GM04504 (cell line): ENCODE measurements around the gene PRADC1.
A peak's percentile ranks its signal among the peaks of the same experiment; 100 is the strongest.

Source experiments
- DNase-seq: peaks from one replicate; pipeline ENCODE4 v3.0.0-alpha.2; 2012; ENCODE audit warnings: low read depth

The PRADC1 gene

GRCh38 chr2:73235315-73236028 is 2.4 kb upstream of the PRADC1 start:
- DNase-seq = no peak

GRCh38 chr2:73233932-73234832 is 1.1 kb upstream of the PRADC1 start, which contains the start of gene CCT7:
CCT7 (plus strand) TSS chr2:73234308; CDS start chr2:73234379, 71 bp downstream.
- DNase-seq = peak; percentile 71

DNA sequence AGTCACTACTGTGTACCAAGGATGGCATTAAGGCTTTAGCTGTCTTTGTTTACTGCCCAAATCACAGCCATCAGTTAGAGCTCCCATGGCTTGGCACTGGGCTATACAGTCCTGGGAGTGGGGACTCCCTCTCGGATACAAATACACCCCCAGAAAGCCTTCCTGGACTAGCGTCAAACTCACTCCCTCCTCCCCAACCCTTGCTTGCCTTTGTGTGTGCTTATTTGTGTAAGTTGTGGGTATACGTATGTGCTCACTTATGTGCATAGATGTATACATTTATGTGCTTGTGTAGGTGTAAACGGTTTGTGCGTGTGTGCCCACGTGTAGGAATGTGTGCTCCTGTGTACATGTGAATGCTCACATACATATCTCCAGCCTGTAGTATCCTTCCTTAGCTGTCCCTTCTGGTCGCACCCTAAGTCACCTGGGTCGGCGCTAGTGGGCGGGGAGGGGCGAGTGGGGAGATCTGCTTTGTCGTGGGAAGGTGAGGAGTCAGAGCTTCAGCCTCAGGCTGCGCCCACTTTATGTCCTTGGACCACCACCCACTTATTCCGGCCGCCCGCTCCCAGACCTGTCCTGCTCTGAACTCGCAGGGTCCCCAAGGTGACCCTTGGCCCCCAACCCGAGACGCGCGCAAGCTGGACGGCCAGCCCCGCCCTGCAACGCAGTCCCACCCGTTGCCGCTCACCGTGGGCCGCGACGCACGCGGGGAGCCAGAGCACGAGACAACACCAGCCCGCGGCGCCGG is 461 bp downstream of the PRADC1 start:
- DNase-seq = no peak

DNA sequence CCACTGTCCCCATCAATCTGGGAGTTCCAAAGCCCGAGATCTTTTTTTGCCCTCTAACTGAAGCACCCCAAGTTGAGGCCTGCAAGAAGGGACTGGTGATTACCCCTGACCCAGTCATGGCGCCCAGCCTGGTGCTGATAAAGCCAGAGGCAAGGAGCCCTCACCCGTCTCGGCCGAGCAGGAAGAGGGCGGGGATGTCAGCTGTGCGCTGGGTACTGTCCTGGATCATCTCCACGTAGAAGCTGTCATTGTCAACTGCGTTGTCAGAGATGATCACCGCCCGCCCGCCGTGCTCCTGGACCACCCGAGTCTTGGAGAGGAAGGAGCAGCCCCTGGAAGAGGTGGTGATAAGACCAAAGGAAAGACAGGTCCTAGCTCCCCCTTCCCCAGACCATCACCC is 4.4 kb downstream of the PRADC1 start:
- DNase-seq = no peak

GRCh38 chr2:73227086-73227485 is 6.0 kb downstream of the PRADC1 start:
- no peak for DNase-seq

DNA sequence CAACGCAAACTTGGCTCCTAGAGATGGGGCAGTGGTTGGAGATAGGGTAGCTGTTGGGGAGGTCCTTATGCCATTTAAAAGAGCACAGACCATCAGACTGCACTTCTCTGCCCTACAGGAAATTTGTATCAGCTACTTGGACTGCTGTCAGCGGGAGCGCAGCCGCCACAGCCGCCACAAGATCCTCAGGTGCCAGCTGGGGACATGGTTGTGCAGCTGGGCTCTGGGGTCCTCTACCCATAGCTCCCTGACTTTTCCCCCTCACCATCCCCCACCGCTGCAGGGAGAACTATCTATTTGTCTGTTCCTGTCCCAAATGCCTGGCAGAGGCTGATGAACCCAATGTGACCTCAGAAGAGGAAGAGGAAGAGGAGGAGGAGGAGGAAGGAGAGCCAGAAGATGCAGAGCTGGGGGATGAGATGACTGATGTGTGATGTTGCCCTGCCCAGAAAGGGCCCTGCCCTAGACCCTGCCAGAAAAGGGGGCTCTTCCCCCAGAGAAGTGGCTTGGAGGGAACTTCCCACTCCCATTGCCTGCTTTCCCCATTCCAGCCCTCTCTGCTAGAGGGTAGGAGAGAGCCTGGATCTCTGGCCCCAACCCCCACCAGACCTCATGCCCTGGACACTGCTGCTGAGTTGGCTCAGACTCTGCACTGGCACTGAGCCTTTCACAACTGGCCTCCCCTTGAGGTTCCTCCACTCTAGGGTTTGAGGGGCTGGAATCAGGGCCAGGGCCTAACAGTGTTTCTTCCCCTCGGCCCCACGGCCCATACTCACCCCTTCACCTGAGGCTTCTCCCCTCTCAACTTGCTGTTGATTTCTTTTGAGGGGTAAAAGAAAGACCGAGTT is 7.3 kb downstream of the PRADC1 start:
- DNase-seq = no peak

DNA sequence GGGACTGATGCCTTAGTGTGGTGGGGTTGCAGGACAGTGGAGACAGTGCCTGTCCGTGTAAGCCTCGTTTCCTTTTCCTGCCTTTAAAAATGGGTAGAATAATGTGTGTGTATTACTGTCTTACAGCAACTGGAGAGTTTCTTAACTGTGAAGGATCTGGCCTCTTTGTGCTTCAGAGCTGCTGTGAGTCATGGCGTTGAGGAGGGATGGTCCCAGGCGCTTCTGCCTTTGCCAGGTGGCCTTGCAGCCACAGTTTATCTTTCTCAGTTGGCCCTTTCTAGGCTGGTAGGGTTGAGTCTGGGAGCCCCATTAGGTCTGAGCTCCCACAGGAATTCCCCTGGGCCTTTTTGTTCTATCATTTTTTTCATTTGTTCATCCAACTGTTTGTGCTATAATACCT is 9.2 kb downstream of the PRADC1 start:
- no peak for DNase-seq

DNA sequence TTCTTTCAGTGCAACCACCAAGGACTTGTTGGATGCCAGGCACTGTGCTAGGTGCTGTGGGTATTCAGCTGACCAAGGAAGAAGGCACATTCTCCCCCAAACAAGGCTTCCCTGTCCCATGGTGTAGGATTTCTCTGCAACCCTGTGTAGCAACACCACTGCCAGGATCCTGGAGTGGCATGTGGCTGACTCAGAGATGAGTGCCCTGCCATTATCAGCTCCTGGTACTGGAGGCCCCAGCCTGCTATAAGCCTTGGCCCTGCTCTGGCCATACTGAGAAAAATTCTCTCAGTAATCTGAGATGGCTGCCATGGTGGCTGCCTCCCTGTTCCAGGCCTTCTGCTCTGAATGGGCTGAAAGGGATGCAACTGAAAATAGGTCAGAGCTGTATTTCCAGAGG is 14.7 kb downstream of the PRADC1 start:
- DNase-seq = no peak

DNA sequence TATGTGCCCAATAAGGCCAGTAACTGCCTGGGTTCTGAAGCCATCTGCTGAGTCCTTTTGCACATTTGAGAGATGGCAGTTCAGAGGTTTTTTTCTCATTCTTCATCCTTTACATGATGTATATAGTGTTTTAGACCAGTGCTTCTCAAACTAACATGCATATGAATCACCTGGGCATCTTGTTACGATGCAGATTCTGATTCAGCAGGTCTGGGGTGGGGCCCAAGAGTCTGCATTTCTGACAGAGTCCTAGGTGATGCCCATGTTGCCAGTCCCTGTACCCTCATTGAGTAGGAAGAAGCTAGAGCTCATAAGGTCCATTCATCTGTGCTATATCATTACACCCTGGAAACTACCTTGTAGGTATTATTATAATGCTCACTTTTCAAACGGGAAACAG is 15.2 kb downstream of the PRADC1 start:
- DNase-seq = no peak

DNA sequence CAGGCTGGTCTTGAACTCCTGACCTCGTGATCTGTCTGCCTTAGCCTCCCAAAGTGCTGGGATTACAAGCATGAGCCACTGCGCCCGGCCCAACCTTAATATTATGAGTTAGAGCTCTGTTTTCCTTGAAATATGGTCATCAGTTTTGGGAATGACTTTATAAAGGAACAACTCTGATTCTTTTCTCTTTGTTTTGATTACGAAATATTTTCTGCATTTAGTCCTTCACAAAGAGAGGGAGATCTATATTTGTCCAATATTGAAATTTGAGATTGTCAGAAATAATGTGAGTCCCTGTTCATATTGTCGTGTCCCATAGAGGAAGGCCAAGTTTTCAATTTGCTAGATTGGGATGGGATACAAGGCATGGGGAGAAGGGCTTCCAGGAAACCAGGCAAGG is 15.9 kb downstream of the PRADC1 start:
- DNase-seq = no peak

- DNase-seq = no peak
These were observed 17.8 kb downstream of the PRADC1 start for GRCh38 chr2:73215254-73215653.

GRCh38 chr2:73214120-73215035 is 18.7 kb downstream of the PRADC1 start, which contains the start of gene SMYD5:
SMYD5 (plus strand) TSS chr2:73214245; CDS start chr2:73214267, 22 bp downstream.
- DNase-seq = peak; percentile 43

- DNase-seq = peak; percentile 66
These were observed 20.4 kb downstream of the PRADC1 start for GRCh38 chr2:73212448-73213176.

DNA sequence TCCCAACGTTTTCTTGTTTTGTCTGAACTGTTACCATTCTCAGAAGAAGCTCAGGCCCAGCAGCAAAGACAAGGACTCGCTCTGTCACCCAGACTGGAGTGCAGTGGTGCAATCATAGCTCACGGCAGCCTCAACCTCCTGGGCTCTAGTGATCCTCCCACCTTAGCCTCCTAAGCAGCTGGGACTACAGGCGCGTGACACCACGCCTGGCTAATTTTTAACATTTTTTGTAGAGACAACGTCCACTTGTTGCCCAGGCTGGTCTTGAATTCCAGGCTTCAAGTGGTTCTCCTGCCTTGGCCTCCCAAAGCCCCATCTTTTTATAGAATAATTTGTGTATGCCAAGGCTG is 21.0 kb downstream of the PRADC1 start:
- DNase-seq = no peak

- no peak for DNase-seq
These were observed 22.3 kb downstream of the PRADC1 start for GRCh38 chr2:73210696-73211095.

DNA sequence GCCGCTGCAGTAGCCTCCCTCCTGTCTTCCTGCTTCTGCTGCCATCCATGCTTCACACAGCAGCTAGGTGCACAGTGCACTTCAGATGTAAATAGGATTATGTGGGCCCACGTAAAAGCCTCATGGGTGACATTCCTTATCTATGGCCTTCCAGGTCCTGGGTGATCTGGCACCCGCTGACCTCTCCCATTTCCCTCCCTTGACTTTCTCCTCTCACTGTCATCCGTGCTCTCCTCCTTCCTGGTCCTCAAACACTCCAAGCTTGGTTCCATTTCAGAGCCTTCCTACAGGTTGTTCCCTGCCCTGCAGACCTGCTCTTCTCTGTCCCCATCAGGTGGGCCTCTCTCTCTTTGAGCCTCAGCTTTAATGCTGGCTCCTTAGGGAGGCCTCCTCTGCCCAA is 23.0 kb downstream of the PRADC1 start:
- no peak for DNase-seq

DNA sequence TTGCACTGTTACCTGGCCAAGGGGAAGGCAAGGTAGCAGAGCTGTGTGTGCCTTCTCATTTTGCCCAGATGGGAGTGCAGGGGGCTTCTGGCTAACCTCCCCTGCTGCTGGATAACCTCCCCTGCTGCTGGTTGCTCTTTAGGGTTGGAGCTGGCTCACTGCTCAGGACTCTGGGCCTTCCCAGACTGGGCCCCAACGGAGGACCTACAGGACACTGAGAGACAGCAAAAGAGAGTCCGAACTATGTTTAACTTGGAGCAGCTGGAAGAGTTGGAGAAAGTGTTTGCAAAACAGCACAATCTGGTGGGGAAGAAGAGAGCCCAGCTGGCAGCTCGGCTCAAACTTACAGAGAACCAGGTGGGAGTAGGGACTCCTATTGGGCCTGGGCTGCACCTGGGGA is 24.8 kb downstream of the PRADC1 start:
- DNase-seq = no peak

DNA sequence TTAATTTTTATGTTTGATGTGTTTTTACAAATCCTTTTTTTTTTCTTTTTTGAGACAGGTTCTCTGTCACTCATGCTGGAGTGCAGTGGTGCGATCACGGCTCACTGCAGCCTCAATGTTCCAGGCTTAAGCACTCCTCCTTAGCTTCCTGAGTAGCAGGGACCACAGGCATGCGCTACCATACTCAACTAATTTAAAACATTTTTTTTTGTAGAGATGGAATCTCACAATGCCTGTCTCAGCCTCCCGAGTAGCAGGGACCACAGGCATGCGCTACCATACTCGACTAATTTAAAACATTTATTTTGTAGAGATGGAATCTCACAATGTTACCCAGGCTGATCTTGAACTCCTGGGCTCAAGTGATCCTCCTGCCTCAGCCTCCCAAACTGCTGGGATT is 27.4 kb downstream of the PRADC1 start:
- no peak for DNase-seq

- DNase-seq = no peak
These were observed 29.9 kb downstream of the PRADC1 start for GRCh38 chr2:73203055-73203681.
